ENCODE measurements around the gene IQSEC3.

The IQSEC3 gene

GRCh38 chr12:167959-168600 is 101.5 kb downstream of the IQSEC3 start:
- DNase-seq: no peak

DNA sequence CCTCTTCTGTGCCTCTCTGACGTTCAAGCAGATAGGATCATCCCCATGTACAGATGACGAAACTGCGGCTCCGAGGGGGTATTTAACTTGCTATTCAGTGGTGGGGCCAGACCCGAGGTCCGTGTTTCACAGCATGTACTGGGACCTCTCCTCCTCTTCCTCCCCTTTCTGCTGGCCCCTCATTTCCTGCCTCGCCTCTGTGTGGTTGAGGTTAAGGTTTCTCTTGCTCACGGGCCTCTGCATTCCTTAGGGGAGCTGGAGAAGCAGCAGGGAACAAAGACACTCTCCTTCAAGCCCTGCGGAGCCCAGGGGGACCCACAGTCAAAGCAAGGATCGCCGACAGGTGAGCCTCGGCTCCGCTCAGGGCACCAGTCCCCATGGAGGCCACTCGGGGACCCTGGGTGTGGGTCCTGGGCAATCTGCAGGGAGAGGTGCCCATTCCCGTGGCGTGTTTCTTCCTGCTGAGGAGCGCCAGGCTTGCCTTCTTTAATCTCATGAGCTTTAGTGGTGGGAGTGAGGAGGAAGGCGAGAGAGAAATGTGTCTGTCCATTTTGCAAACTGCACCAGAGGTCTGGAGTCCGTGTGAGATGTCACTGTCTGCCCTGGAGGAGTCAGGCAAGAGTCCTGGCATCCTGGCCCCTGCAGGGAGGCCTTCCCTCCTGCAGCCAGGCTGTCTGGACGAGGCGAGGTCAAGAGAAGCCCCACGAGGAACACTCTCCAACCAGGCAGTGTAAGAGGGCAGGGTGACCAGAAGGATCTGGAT is 102.4 kb downstream of the IQSEC3 start:
- DNase-seq: no peak

- DNase-seq: no peak
These were observed 103.2 kb downstream of the IQSEC3 start for GRCh38 chr12:169528-170370.

GRCh38 chr12:170371-171225 is 104.0 kb downstream of the IQSEC3 start:
- no peak for DNase-seq

- no peak for DNase-seq
These were observed 104.7 kb downstream of the IQSEC3 start for GRCh38 chr12:171276-171675.

DNA sequence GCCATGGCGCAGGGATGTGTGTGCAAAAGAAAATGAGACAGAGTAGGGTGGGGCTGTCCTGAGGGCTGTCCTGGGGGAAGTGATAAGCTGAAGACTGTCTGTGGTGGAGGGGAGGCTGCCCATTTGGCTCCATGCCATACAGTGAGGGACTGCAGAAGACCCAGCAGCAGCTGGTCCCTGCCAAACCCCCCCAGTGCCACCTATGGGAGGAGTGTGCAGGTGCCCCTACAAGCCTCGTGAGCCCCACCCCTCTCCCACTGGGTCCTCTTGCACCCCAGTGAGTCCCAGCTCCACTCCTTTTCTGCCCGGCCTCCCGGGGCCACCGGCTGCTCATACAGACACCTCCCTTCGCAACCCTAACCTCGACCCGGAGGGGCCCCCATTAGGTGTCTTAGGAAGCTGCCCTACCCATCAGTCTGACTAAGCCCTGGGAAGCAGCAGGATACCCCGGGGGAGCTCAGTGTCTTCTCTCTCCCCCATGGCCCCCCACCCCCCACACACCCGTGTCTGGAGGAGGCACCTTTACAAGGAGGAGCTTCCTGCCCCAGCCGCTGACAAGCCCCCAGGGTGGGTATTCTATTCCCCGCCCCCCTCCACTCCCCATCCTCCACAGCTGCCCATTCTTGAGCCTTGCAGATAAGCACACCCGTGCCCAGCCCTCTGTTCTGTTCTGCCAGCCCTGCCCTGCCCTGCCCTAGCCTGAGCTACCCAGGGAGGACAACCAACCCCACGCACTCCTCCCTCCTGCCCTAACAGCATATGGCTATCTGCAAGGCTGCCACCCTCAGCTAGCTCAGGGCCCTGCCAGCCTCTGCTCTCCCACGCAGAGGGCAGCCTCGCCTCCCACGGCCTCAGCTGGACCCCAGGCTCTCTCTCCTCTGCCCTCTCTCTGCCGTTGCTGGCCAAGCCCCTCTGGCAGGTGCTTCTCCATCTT is 105.4 kb downstream of the IQSEC3 start:
- DNase-seq: no peak

DNA sequence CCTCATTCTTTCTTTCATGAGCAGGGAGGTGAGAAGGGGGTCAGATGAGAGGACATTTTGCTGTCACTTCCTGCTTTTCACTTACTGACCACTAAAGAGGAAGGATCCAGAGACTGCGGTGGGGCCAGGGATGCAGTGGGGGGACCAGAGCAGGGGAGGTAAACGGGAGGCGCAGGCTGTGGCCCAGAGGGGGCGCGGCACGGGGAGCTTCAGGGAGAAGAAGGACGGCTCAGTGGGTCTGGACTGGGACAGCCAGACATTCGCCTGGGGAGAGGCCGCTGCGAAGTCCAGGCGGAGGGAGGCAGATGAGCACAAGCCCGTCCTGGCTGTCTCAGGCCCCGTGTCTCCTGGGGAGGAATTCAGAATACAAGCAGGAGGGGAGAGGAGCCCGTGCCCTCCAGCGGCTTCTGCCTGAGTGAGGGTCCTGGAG is 106.2 kb downstream of the IQSEC3 start:
- no peak for DNase-seq

- DNase-seq: no peak
These were observed 107.6 kb downstream of the IQSEC3 start for GRCh38 chr12:174124-174523.

GRCh38 chr12:174596-174995 is 108.0 kb downstream of the IQSEC3 start:
- no peak for DNase-seq

DNA sequence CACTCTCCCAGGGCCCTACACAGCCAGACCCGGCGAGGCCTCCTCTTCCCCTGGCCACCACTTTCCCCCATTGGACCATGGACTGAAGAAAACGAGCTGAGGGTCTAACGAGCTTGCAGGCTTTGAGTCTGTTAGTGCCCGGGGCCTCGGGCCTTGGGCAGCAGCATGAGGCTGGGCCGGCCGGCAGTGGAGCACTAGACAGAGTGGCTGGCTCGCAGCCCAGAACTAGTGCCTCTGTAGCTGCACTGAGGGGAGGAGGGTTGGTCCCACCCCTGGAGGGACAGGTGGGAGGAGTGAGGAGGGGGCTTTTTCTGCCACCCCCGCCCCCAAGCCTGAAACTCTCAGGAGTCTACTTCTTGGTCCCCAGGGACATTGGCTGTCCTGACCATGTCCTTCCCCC is 108.7 kb downstream of the IQSEC3 start:
- DNase-seq: peak; percentile 34

DNA sequence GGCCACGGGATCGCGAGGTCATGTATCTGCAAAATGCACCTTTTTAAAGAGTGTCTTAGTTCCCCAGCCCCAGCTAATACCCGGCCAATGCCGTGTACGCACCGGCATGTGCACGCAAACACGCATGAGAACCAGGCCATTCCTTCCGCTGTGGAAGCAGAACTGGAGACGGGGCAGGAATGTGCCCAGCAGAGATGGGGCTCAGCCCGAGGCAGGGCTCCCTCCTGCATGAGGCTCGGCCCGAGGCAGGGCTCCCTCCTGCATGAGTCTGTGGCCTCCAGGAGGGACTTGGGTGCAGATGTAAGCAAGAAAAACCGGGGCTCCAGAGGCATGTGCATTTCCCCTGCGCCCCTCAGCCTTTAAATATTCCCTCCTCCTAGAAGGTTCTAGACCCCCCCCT is 109.2 kb downstream of the IQSEC3 start:
- DNase-seq: no peak

DNA sequence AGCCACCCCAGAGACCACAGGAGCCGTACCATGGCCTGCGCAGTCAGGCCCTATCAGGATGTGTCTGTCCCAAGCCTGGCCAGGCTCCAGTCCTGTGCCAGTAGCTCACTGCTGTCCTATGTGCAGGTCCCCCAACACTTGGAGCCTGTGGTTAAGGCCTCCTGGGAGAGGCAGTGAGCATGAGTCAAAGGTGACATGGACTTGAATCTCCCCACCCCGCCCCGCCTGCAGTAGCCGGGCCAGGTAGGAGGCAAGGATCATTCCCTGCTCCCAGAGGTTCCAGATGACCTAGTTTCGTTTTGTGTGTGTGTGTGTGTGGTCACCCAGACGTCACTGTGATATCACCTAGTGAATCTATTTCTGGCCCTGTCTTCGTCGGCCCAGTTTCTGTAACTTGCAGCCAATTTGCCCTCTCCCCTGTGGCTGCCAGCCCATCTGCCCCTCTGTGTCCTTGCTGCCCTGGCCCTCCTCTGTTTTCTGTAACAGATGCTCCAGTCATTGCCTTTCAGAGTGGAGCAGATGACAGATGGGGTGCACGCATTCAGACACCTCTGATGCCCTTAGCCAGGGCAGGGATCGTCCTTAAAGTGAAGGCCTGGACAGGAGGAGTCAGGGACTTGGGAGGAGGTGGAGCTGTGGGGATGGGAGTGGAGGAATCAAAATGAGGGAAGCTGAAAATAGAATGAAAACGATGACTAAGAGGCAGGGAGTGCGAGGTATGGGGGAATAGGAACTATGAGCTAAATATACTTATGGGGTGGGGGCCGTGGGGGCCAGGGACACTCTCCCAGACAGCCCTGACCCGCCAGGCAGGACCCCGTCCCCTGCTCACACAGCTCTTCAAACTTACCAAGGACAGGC is 110.0 kb downstream of the IQSEC3 start:
- no peak for DNase-seq

- DNase-seq: no peak
These were observed 110.9 kb downstream of the IQSEC3 start for GRCh38 chr12:177336-177979.

DNA sequence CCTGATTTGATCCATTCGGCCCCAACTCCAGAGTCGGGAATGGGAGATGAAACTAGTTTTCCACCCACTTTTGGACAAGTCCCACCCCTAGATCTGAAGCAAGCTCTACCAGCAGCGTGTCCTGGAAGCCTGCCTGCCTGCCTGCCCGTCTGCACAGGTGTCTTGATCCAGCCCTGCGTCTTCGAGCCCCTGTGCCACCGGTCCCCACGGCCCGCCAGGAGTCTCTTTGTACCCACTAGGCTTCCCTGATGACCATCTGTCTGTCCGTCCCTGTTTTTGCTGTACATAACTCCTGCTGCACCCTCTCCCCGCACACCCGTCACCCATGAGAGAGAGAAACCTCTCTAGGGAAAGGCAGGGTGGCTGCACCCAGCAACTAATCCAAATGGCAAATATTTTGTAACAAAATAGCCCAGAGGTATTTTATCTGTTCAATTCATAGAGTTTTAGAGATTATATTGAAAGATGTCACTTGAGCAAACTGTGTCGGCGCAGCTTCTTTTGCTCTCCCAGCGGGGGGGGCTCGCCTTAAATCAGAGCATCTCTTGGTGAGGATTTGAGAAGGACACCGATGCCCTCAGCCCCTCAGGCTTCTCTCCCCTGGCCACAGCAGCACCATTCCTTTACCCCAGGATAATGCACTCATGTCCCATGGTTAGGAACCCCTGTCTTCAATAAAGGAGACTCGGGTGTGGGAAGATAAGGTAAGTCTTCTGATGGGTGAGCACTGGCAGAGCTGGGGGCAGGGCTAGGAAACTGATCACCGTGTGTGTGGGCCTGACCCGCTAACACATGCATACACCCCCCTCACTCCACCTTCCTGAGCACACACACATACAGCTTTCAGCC is 111.6 kb downstream of the IQSEC3 start:
- no peak for DNase-seq

DNA sequence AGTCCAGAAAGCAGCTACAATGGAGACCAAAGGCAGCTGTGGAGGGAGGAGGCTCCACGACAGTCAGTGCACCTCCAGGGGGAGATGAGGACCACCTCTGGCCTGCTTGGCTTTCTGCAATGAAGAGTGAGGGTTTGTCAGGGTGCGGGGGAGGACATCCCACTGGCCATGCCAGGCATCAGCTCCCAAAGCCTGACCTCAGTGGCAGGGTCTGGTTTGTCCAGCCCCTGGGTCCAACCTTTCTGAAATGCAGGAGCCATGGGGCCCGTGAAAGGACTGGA is 112.2 kb downstream of the IQSEC3 start:
- DNase-seq: no peak

- DNase-seq: no peak
These were observed 112.7 kb downstream of the IQSEC3 start for GRCh38 chr12:179131-179884.

DNA sequence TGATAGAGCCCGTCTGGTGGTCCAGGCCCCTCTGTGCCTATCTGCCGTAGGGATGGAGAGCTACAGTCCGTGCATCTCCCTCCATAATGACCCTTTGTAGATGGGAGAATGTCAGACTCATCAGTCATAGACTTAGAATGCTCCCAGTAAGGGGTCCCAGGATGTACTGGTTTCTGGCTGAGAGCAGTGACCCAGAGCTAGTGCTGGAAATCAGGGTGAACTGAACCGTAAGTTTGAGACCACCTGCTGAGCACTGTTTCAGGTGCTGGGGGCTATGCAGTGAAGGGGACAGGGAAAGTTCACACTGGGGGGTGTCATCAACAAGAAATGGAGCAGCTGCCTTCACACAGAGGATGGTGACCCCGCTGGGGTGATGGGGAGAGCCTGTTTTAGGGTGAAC is 113.3 kb downstream of the IQSEC3 start:
- no peak for DNase-seq

DNA sequence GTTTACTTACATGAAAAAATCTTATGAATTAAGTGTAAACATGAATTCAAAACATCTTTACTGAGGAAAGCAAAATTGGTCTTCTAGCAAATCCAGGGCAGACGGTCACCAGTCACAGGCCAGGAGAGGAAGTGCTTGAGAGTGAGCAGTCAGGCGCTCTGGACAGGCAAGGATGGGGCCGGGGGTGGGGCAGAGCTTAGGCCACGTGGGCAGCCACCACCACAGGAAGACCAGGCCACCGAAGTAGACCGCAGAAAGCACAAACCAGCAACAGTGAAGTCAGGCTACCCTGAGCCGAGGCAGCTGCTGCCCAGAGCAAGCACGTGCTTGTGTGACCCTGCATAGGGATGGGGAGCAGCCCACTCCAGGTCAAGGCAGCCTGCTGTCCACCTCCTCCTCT is 113.9 kb downstream of the IQSEC3 start:
- DNase-seq: peak; percentile 73

DNA sequence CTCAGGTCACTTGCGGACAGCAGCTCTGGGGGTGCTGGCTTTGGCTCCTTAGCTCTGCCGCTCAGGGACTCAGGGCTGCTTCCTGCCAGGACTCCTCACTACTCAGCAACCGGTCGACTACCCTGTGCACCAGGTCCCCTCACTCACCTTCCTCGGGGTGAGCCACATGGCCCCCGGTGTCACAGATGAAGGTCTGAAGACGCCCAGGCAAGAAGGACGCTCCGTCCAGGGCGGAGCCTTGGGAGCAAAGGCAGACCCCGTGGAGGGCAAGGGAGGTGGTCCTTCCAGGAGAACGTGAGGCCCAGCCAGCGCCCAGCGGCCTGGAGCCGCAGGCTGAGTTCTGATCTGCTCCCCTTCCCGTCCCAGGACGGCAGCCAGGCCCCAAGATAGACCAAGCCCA is 115.4 kb downstream of the IQSEC3 start:
- no peak for DNase-seq
